NCI-H1694 (cell line): ENCODE measurements around the gene MACROD2.

Source experiments
- DNase-seq: peaks from one replicate; lab custom pipeline; 2025; lab: John Stamatoyannopoulos, UW

Gene MACROD2

DNA sequence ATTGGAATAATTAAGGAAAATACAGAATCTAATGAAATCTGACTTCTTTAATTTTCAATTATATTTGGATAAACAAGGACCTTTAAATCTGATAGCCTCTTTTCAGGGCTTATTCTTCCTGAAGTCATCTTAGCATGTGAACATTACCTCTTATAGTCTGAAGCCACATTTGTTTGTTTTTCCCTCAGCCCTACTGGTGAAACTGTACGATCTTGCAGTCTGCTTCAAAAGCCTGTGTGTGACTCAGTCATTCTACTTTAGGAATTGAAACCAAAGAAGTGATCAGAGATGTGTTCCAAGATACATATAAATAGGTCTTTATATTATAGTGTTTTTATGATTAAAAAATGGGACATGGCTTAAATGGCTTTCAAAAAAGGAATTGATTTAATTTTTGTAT lies 67.5 kb downstream of the MACROD2 start:
- DNase-seq, result no peak

DNA sequence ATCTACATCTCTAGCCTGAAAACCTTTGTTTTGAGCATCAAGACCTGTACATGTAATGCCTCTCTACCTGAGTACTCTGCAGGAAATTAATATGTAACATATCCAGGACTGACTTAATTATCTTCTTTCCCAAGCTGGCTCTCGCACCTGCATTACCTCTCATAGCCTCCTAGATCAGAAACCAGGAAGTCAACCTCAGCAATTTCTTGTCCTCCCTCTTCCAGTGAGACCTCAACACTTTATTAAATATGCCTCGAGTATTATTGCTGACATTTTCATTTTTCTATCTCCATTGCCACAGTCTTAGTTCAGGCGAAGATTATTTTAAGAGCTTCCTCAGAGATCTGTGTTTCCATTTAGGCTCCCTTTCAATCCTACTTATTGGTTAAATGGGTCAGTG lies 69.0 kb downstream of the MACROD2 start:
- no peak for DNase-seq

DNA sequence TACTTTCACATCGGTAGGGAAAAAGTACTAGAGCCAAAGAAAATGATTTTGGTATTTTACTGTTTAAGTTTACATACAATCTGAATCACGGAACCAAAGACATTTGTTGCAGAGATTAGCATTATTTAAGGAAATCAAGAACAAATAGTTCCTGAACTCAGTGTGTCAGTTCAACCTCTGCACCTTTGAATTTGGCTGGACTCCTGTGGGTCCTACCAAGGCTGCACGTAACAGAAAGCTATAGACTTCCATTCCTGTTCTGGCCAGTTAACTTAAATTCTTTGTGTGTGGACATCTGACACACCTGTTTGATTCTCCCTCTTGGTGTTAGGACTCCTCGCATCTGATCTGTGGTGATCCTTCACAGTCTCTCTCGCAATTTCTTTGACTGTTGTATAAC lies 69.6 kb downstream of the MACROD2 start:
- DNase-seq, result no peak

DNA sequence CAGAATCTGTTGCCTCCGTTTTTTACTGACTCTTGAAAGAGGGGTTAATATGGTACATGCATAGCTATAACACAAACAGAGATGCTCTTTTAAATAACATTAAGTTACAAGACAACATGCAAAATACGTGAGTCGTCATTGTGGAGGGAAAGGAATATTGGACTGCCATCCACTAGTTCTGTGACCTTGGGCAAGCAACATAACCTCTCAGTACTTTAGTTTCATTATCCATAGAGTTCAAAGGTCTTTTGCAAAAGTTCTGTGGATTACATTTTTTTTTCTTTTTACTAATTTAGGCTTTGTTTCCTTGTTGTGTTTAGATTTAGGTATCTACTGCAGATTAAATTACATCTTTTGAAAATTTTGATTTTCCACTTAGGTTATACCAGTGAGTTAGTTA lies 70.5 kb downstream of the MACROD2 start:
- DNase-seq, result no peak

DNA sequence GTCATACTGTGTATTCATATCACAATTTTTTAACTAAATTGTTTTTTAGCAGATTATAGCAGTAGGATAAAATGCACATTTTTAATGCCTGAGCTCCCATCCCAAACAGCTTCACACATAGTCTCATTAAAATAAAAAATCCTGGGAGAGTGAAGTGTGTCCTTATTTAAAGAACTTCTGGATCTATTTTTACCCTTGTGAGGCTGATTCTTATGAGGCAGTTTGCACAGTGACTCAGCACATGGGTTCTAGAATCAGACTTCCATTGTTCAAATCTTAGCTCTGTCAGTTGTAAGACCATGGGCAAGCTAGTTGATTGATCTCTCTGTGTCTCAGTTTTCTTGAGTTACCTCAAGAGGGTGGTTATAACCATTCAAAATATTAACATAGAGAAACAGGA lies 72.3 kb downstream of the MACROD2 start:
- no peak for DNase-seq

DNA sequence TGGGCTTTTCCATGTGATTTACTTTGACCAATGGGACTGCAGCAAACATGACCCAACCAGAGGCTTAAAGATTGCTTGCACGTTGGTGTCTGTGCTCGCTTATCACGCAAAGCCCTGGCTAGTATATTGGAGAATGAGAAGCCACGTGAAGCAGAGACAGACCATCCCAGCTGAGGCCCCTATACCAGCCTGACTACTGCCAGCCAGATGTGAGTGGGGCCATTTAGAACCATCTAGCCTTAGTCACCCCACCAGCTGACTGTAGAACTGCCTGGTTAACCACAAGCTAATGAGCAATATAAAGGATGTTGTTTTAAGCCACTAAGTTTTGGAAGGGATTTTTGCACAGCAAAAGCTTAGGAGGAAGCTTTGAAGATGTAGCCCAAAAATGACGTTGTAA lies 74.5 kb downstream of the MACROD2 start:
- DNase-seq, result no peak

DNA sequence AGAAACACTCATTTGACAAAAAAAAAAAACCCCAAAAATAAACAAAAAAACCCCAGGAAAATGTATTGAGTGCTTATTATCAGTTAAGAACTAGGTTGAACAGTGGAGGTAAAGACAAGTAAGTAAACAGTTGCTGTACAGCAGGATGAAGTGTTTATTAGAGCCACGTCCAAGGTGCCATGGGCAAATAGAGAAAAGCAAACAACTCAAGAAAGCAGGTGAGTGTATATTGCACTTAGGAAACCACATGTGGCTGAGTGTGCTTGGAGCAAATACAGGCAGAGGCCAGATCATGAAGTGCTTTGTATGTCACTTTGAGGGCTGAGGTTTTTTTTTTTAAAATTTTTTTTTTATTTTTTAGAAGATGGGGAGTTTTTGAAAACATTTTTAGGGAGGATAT lies 98.3 kb downstream of the MACROD2 start:
- DNase-seq, result no peak

DNA sequence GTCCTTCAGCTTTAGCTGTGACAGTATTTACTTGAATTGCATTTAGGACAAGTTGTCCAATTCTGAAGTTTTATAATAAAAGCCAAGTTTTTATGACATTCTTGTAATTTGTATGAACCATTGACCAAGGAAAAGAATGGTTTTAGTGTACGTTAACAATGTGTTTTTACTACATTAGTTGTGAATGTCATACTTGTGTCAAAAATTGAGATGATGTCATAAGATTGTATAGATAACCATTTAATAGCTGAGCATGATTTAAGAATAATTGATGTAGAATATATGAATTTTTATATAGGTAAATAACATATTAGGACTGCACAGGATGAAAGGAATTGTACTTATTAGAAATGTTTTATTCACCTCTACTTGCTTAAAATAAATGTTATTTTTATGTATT lies 102.9 kb downstream of the MACROD2 start:
- DNase-seq, result no peak

DNA sequence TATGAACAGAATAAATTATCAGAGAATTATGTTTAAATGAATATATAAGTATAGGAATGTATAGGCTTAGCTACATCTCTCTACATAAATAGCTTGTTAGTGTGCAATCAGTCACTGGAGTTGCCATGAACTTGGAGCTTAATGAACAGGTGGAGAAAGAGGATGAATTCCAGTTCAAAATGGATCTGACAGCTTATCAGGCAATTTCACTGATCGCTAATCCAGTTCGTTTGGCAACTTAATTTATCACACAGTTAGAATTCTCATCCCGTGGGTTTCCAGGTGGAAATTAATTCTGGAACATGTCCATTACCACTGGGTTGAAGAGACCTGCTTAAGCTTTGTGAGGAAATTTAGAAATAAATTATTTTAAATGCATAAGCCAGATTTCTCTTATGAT lies 118.1 kb downstream of the MACROD2 start:
- DNase-seq, result no peak

DNA sequence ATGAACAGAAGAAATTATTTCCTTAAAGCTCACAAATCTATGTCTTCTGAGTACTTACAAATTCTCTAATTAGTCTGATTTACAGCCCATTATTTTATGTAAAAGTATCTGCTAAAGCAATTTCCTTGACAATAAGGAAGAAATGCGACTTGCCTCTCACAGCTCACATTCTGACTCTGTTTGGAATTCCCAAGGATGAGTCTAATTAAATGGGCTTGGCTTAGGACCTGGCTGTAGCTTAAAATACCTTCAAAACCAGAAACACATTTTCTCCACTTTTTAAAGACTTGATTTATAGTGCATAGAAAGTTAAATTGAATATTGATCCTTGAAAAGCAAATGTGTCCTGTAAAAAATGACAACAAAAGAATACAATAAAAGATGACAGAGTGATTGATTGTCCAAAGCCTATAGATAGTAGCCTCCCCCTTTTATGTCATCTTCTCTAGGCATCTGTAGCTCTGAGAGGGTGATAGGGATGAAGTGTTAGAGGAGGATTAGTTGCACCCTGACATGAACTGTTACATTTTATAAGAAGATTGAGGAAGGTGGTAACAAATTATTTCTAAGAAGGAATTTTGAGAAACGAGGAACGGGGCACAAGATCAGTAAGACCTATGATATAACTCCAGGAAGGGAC lies 118.9 kb downstream of the MACROD2 start:
- no peak for DNase-seq

DNA sequence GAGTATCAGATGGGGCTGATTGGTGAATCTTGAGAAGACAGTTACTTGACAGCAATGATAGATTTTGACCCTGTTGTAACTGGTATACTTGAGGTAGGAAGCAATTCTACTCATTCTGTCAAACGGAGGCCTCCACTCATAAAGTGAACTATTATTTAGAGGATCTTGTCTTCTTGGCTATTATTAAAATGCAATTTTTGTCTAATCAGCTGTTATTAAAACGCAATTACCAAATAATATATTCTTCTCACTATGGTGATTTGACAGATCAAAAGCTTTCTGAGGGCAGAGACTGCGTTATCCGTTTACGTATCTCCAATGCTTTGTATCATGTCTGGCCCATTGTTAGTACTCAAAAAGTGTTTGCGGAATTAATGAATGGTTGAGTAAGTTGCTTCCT lies 120.7 kb downstream of the MACROD2 start:
- no peak for DNase-seq

DNA sequence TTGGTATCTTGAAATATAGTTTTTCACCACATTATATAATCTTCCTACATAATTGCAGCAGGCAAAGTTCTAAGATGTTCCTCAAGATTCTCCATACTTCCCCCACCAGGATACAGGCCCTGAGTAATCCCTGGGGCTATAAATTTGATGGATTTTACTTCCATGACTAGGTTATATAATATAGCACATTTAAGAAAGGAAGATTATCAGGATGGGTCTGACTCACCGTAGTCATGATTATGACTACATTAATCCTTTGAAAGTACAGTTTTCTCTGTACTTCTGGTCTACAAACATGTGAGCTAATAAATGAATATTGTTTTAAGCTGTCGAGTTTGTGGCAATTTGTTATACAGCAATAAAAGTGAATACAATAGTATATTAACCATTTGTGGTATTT lies 122.5 kb downstream of the MACROD2 start:
- DNase-seq, result no peak

DNA sequence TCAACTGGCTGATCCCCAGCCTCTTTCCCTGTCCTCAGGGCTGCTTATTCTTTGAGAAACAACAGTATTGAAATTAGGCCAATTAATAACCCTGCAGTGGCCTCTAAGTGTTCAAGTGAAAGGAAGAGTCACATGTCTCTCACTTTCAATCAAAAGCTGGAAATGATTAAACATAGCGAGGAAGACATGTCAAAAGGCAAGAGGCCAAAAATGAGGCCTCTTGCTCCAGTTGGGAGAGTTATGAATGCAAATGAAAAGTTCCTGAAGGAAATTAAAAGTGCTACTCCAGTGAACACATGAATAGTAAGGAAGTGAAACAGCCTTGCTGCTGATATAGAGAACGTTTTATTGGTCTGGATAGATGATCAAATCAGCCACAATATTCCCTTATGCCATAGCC lies 131.5 kb downstream of the MACROD2 start:
- DNase-seq, result no peak

DNA sequence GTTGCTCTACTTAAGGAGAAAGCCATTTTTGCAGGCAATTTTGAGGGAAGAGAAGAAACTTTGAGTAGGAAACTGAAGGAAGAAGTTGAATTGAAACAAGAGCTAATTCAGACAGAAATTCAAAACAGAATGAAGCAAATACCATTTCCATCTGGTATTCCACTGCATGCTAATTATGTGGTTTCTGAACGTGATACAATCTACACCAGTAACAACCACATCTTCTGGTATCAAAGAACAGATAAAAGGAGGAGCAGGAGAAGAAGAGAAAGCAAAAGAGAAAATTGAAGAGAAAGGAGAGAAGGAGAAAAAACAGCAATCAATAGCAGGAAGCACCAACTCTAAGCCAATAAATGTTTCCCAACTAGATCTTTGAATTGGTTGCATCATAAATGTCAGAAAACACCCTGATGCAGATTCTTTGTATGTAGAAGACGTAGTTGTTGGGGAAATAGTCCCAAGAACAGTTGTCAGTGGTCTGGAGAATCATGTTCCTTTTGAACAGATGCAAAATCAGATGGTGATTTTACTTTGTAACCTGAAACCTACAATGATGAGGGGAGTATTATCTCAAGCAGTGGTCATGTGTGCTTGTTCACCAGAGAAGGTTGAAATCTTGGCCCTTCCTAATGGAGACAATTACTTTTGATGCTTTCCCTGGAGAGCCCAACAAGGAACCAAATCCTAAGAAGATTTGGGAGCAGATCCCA lies 132.4 kb downstream of the MACROD2 start:
- DNase-seq, result no peak

DNA sequence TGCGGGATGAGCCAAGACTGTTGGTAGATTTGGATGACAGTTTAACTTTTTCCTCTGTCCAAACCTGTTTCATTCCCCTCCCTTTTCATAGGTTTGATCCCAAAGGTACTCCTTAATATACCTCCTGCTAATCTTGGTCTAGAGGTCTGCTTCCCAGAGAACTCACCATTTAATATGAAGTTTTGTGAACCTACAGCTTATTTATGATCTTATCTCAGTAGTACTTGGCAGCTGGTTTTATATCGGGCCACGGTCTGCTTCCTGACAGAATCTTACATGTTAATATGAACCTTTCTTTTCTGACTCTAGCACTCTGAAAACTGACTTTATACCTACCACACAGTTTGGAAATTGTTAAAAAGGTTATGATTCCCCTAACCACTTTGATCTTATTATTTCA lies 138.7 kb downstream of the MACROD2 start:
- DNase-seq, result no peak

DNA sequence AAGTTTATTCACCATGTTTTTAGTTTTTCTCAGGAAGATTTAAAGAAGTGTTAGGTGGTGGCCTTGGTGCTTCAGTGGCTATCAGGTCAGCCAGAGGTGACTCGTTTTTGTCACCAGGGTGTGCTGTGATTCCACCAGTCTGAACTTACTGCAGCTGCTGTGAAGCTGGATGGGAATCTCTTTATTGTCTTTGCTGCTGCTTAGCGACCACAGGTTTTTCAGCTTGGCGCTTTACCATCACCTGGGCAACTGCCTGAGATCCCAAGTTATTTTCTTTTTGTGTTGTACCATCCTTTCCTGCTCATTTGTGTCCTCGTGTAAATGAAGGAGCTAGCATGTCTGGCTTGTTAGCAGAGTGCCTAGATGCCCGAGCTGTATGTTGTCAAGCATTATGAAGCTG lies 146.9 kb downstream of the MACROD2 start:
- DNase-seq, result no peak

DNA sequence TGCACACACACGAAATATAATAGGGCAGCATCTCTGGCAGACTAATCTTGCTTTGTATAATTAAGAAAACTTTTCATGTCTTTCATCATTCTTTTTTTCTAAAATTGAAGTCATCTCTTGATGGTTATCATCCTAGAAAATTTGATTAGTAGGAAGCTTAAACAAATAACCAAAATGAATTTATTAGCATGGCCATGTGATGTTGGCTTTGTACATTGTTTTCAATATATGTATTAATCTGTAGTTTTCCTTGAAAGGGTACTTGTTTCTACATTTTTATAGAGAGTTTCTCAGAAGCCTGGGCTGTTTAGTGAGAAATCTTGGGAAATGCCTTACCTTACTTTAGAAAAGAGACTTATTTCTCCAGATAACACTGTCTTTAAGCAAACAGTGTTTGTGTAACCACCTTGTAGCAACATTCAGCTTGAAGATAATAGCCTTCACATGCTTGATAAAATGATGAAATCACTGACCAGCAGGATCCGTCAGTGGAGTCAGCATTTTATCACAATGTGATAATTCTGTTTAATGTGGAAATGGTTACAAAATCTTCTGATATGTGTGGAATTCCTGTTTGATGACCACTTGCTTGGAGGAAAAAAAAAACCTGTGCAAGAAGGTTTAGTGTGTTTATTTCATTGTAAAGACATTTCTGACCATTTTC lies 147.8 kb downstream of the MACROD2 start:
- no peak for DNase-seq

DNA sequence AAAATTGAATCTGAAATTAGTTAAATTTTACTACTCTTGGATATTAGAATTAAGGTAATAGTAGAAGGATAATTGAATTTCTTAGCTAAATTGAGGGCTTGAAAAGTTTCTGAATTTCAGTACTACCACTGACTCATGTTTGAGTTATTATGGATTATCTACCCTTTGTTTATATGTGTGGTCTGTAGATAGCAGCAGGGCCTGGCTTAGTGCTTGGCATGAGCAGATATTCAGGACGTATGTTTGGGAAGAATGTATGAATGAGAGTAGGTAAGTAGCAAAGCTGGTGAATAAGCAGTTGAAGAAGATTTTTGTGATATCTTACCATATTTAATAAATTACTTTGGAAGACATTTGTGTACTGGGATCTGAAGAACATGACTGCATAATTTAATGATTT lies 152.7 kb downstream of the MACROD2 start:
- DNase-seq, result no peak

DNA sequence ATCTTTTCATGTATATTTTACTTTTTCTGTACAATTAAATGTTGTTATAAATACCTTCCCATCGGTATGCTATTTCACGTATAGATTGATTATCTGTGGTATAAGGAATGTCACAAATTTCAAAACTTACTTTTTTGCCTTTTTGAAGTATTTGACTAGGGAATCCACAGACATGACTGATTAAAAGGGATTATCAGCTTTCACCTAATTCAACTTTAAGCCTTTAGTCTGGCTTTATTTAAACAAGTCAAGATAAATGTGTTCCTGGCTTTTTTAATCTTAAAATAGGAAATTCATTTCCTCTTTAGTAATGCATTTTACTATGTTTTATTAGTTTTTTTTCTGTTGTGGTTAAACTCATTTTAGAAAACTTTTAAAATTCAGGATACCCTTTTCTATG lies 160.0 kb downstream of the MACROD2 start:
- DNase-seq, result no peak

DNA sequence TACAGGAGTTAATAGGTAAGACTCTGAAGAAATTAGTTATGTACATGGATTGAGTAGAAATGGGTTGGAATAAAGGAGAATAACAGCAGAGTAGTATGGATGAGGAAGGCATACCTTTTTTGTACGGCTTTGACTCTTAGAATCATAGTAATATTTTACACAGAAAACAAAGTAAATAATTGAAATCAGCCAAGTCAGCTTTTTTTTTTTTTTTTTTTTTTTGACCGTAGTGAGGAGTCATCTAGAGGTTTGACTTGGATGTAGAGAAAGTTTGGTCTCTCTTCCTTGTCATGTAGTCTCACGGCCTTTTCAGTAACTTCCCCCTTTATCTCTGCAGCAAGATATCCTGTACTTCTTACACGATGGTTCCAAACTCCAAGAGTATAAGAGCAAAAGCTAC lies 183.2 kb downstream of the MACROD2 start:
- no peak for DNase-seq

DNA sequence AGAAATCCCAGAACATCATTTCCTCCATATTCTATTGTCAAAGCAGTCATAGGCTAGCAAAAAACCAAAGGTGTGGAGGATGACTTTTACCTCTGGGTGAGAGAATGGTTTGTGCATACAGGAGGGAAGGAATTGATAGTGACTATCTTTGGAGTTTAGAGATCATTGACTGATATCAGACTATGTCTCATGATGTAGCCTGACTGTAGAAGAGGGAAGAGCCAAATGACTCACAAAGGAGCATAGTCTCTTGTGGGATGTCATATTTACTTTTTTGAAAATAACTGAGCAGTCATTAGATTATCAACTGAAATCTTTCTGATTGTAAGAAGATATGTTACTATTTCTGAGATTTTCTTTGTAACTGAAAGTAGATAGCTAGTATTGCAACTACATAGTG lies 183.6 kb downstream of the MACROD2 start:
- DNase-seq, result no peak

DNA sequence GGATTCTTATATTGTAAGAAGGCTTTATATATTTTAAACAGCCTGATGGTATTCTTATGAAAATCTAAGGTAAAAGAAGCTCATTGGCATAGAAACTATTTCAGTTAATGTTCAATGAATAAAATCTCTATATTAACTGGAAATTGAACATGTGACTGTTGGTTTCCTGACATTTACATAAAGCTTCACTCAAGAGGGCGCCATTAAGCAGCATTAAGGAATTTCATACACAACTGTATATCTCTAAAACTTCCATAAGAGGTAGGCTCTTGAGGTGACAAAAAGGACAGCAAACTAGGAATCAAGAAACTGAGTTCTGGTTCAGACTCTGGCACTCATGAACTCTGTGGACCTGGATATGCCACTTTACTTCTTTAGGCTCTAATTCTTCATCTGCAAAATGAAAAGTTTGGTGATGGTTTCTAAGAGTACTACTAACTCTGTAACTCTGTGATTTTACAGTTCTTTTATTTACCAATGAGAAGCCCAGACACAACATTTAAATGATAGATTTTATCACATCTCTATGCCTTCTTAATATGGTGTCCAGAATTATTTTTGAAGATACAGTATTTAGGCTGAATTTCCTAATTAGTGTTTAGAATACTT lies 194.6 kb downstream of the MACROD2 start:
- DNase-seq, result no peak

DNA sequence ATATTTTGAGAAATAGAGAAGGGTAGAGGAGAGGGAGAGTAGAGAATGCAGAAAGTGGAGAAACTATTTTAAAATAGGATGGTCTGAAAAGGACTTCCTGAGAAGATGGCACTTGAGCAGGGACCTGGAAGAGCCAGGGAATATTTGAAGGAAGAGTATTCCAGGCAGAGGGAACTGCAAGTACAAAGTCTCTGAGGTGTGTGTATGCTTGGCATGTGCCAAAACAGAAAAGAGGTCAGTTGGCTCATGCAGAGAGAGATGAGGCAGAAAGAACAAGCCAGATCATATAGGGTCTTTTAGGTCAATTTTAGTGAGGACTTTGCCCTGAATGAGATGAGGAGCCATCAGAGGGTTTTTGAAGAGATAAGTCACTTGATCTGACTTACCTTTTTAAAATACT lies 196.2 kb downstream of the MACROD2 start:
- DNase-seq, result no peak
